GM21515 (cell line): ENCODE data around the gene CC2D1A.
A peak's percentile ranks its signal among the peaks of the same experiment; 100 is the strongest.

Experiments used
- ATAC-seq: cut with Tn5 transposase; IDR thresholded peaks from one replicate; pipeline ENCODE4 v1.9.1; 2021; ENCODE audit not compliant: unreplicated experiment

CC2D1A gene

GRCh38 chr19:13905634-13906520, at the start of gene CC2D1A, which contains the start of gene BRME1:
TSS of gene CC2D1A (plus strand) at chr19:13906201. CDS start at chr19:13906442, 241 bp downstream.
TSS of gene BRME1 (minus strand) at chr19:13906117. CDS start at chr19:13904892, 1,225 bp downstream.
- peak; percentile 89 for ATAC-seq

- no peak for ATAC-seq
Observed at GRCh38 chr19:13856497-13856896, 49.5 kb upstream of the CC2D1A start.

- no peak for ATAC-seq
Observed at GRCh38 chr19:13859361-13859880, 46.6 kb upstream of the CC2D1A start.

- ATAC-seq, result no peak
Observed at GRCh38 chr19:13860679-13861391, 45.2 kb upstream of the CC2D1A start.

GRCh38 chr19:13861392-13861713, 44.6 kb upstream of the CC2D1A start:
- ATAC-seq, result peak; percentile 19

- peak; percentile 58 for ATAC-seq
Observed at GRCh38 chr19:13861714-13862531, 44.1 kb upstream of the CC2D1A start.

- no peak for ATAC-seq
Observed at GRCh38 chr19:13864046-13864666, 41.8 kb upstream of the CC2D1A start.

GRCh38 chr19:13864667-13865570, 41.1 kb upstream of the CC2D1A start:
- ATAC-seq, result no peak

GRCh38 chr19:13865571-13866462, 40.2 kb upstream of the CC2D1A start:
- ATAC-seq, result no peak

- no peak for ATAC-seq
Observed at GRCh38 chr19:13866463-13867046, 39.4 kb upstream of the CC2D1A start.

- ATAC-seq, result no peak
Observed at GRCh38 chr19:13868663-13869062, 37.3 kb upstream of the CC2D1A start.

- ATAC-seq, result no peak
Observed at GRCh38 chr19:13869281-13869680, 36.7 kb upstream of the CC2D1A start.

- no peak for ATAC-seq
Observed at GRCh38 chr19:13870873-13871272, 35.1 kb upstream of the CC2D1A start.

GRCh38 chr19:13872339-13872694, 33.7 kb upstream of the CC2D1A start:
- ATAC-seq, result no peak

- no peak for ATAC-seq
Observed at GRCh38 chr19:13872695-13873389, 33.2 kb upstream of the CC2D1A start.

- no peak for ATAC-seq
Observed at GRCh38 chr19:13873834-13874515, 32.0 kb upstream of the CC2D1A start.

- ATAC-seq, result no peak
Observed at GRCh38 chr19:13875824-13876223, 30.2 kb upstream of the CC2D1A start.
